Type B pancreatic cell (in vitro differentiated cells): Measurements from ENCODE around the gene NCOR2. TPM values are rescaled to one million over a fixed set of nuclear protein-coding genes. Genes with fewer than 3 reads are reported as not detected.

Experiments
- DNase-seq: peaks from one replicate; pipeline ENCODE4 v3.0.0; 2021; ENCODE audit warnings: mixed read lengths; ENCODE audit not compliant: unreplicated experiment; ENCODE audit errors: extremely low spot score
- H3K27ac Mint-ChIP-seq: 2 replicates; pipeline ENCODE4 v1.8.0; 2021; ENCODE audit warnings: mild to moderate bottlenecking, mixed read lengths
- H3K27me3 Mint-ChIP-seq: 2 replicates; pipeline ENCODE4 v1.8.0; 2021; ENCODE audit warnings: mixed read lengths
- H3K36me3 Mint-ChIP-seq: 2 replicates; pipeline ENCODE4 v1.8.0; 2021; ENCODE audit warnings: mixed read lengths
- H3K4me1 Mint-ChIP-seq: one replicate; pipeline ENCODE4 v1.8.0; 2021; ENCODE audit warnings: mixed read lengths; ENCODE audit not compliant: unreplicated experiment
- H3K4me3 Mint-ChIP-seq: 2 replicates; pipeline ENCODE4 v1.8.0; 2021; ENCODE audit warnings: mild to moderate bottlenecking, mixed read lengths
- H3K9me3 Mint-ChIP-seq: 2 replicates; pipeline ENCODE4 v1.8.0; 2021; ENCODE audit warnings: mixed read lengths
- total RNA-seq: library from RNA; stranded (reverse); gene quantifications from 2 replicates; pipeline ENCODE4 v1.2.1, GENCODE V29; 2021; ENCODE audit warnings: low replicate concordance
- TF ChIP-seq, protein P1 (sequence below): fragments of 200-600 bp; sonication (generic); conservative IDR thresholded peaks from 2 replicates; pipeline ENCODE4 v1.5.0; 2021; ENCODE audit warnings: antibody characterized with exemption, mild to moderate bottlenecking

The NCOR2 gene
- total RNA-seq, 1 donor from 2014 or later = 219 TPM

DNA sequence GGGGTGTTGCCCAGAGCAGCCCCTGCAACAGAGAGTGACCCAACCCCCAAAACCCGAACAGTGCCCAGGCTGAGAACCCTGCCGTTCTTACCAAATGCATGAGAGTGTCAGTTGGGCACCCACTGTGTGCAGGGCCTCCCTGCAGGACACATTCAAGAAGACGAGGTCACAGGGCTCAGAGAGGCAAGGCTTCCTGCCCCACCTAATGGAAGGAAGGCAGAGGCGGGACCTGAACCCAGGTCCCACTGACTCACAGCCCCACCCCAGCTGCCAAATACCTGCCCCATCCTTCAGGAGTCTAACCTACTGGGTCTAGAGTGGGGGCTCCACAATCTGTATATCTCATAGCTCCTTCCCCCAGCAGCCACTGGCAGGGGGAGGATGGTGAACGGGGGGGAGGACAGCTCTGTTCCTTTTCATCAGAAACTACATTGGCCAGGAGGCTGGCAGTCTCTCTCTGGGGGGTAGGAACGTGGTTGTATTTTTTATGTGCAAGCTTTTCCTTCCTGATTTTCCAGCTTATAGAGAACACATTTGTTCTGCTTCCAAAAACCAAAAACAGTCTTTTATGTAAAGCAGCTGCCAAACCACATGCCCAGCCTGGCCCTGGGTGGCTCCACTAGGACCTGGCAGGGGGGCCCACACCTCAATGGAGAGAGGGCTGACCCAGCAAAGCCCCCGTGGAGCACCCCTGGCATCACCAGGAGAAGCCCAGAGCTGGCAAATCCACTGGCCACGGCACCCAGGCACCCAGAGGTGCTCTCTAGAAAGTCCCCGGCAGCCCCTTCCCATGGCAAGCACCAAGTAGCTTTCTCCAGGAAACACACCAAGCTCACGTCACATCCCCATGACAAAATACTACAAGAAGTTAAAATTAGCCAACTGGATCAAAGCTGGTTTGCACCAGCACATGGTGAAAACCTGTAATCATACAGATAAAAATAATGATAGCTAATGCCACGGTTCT lies 17.0 kb downstream of the NCOR2 start:
- H3K27ac Mint-ChIP-seq = peak overlapping the region; percentile 94
- H3K36me3 Mint-ChIP-seq = no peaks in the 10 kb centered on the region
- peaks cover 61% of the 10 kb centered on the region for H3K4me1 Mint-ChIP-seq
- TF ChIP-seq, protein P1, sequence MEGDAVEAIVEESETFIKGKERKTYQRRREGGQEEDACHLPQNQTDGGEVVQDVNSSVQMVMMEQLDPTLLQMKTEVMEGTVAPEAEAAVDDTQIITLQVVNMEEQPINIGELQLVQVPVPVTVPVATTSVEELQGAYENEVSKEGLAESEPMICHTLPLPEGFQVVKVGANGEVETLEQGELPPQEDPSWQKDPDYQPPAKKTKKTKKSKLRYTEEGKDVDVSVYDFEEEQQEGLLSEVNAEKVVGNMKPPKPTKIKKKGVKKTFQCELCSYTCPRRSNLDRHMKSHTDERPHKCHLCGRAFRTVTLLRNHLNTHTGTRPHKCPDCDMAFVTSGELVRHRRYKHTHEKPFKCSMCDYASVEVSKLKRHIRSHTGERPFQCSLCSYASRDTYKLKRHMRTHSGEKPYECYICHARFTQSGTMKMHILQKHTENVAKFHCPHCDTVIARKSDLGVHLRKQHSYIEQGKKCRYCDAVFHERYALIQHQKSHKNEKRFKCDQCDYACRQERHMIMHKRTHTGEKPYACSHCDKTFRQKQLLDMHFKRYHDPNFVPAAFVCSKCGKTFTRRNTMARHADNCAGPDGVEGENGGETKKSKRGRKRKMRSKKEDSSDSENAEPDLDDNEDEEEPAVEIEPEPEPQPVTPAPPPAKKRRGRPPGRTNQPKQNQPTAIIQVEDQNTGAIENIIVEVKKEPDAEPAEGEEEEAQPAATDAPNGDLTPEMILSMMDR = no peak
- DNase-seq = no peak
- H3K9me3 Mint-ChIP-seq = no peaks in the 10 kb centered on the region
- H3K4me3 Mint-ChIP-seq = peak overlapping the region; percentile 86
- no peaks in the 10 kb centered on the region for H3K27me3 Mint-ChIP-seq

DNA sequence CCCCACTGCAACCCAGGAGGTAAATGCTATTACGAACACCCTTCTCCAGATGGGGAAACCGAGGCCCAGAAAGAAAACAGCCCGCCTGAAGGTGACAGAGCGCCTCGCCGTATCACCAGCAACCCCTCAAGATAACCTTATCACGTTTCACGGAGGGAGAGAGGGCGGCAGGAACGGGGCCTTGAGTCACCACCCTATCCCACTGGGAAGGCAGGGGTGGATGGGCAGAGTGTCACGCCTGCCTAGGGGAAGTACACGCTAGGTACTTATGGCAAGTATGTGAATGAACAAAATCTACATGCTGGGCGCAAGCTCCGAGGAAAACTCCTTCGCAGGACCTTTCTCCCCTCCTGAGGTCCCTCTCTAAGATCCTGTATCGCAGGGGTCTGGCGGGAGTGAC lies 17.8 kb downstream of the NCOR2 start:
- peak overlapping the region; percentile 94 for H3K27ac Mint-ChIP-seq
- peaks cover 66% of the 10 kb centered on the region for H3K4me1 Mint-ChIP-seq
- H3K27me3 Mint-ChIP-seq = no peaks in the 10 kb centered on the region

DNA sequence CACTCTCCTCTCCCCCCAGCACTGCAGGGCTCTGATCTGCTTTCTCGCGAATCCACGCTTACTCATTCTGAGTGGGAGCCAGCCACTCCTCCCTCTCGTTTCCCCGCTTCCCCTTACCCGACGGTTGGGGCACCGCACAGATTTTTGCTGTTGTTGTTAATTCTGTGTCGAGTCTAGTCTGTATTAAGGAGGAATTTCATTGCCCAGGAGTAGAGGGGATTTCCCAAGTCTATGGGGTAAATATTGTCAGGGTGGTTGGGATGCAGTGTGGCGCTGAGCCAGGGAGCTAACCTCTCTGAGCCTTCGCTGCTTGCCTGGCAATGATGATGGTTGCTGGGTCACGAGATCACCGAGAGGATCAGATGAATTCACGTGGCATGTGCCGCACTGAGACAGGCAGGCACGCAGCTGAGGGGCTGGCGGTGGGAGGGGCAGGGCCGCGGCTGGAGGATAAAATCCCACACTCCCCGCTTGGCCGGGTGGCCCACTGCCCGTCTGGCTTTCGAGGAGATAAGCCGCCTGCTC lies 18.5 kb downstream of the NCOR2 start:
- Mint-ChIP-seq H3K4me1 (peaks cover 70% of the 10 kb centered on the region), H3K36me3 (no peaks in the 10 kb centered on the region), H3K9me3 (no peaks in the 10 kb centered on the region), H3K27me3 (no peaks in the 10 kb centered on the region), H3K4me3 (peak overlapping the region; percentile 63), H3K27ac (peak overlapping the region; percentile 83)
- TF ChIP-seq, protein P1 = no peak
- DNase-seq = no peak

More for the DNA sequence above, 17.8 kb downstream of the NCOR2 start:
- Mint-ChIP-seq H3K9me3 (no peaks in the 10 kb centered on the region), H3K36me3 (no peaks in the 10 kb centered on the region), H3K4me3 (no peak overlapping the region)
- TF ChIP-seq, protein P1 = no peak
- DNase-seq = no peak

DNA sequence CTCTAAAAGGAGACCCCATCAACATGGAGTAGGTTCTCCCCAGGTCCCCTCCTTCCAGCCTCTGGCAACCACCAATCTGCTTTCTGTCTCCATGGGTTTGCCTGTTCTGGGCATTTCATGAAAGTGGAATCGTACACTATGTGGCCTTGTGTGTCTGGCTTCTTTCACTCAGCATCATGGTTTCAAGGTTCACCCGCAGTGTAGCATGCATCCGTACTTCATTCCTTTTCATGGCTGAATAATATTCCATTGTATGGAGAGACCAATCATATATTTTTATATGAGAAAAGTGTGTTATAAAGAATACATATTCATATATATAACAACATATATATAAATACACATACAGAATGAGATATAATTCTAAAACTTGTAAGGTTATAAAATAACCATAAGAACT lies 19.8 kb downstream of the NCOR2 start:
- Mint-ChIP-seq H3K27ac (no peak overlapping the region), H3K4me1 (peaks cover 67% of the 10 kb centered on the region), H3K36me3 (no peaks in the 10 kb centered on the region), H3K9me3 (no peaks in the 10 kb centered on the region), H3K4me3 (no peak overlapping the region), H3K27me3 (no peaks in the 10 kb centered on the region)
- DNase-seq = no peak
- TF ChIP-seq, protein P1 = no peak

DNA sequence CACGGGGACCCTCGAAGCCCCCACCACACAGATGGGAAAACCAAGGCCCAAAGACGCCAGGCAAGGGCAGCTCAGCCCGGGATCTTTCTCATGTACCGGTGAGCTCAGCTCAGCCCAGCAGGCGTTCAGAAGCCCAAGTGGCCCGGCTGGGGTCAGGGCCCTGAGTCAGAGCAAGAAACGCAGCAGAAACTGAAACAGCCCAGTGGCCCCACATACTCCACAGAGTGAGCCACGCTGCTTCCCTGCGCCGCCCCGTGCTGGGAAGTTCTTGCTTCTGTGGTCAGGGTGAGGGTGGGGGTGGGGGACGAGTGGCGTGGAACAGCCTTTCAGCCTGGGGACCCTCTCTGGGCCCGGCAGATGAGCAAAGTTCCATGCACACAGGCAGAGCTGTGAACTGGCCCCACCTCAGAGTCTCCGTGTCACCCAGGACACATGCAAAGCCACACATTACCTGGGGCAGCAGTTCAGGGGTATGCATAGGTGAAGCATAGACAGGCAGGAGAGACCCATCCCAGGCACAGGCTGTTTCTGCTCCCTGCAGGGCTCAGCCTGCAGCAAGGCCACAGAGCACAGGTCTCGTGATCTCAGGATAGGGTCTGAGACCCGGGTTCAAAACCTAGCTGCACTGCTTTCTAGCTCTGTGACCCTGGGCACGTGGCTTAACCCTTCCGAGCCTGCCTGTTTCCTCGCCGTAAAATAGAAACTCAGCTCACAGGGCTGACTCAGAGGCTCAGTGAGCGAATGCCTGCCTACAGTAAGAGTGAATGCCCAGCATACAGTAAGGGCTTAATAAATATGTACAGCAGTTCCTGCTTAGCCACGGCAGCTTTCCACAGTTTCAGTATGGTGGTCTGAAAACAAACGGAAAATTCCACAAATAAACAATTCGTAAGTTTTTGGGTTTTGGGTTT lies 21.6 kb downstream of the NCOR2 start:
- no peak for DNase-seq
- H3K4me1 Mint-ChIP-seq = peaks cover 50% of the 10 kb centered on the region
- TF ChIP-seq, protein P1 = no peak
- no peaks in the 10 kb centered on the region for H3K9me3 Mint-ChIP-seq
- H3K36me3 Mint-ChIP-seq = no peaks in the 10 kb centered on the region
- no peaks in the 10 kb centered on the region for H3K27me3 Mint-ChIP-seq
- no peak overlapping the region for H3K27ac Mint-ChIP-seq
- H3K4me3 Mint-ChIP-seq = no peak overlapping the region
